Stimulated activated effector memory CD8-positive, alpha-beta T cell treated with anti-CD3 and anti-CD28 coated beads, Interleukin-12 subunit alpha, Interleukin-12 subunit beta, amount 100 ng/mL, for 72 hours (primary cell): ENCODE data around the gene SERPINA3.

Source experiments
- ATAC-seq: fragments of 150-1000 bp; cut with Tn5 transposase; 2 replicates; pipeline ENCODE4 v1.10.0; 2021
- DNase-seq, 2 donors: peaks; one replicate each; pipeline ENCODE4 v3.0.0; 2021 to 2022; ENCODE audit warnings: low spot score in 2 of 2
- H3K27ac Mint-ChIP-seq: one replicate; pipeline ENCODE4 v1.8.0; 2022; ENCODE audit warnings: mild to moderate bottlenecking, mixed read lengths
- H3K36me3 Mint-ChIP-seq: one replicate; pipeline ENCODE4 v1.8.0; 2022; ENCODE audit warnings: mild to moderate bottlenecking, mixed read lengths
- H3K4me1 Mint-ChIP-seq: one replicate; pipeline ENCODE4 v1.8.0; 2022; ENCODE audit warnings: mixed read lengths
- H3K4me3 Mint-ChIP-seq: one replicate; pipeline ENCODE4 v1.8.0; 2022; ENCODE audit warnings: mild to moderate bottlenecking, mixed read lengths
- H3K9me3 Mint-ChIP-seq: one replicate; pipeline ENCODE4 v1.8.0; 2022; ENCODE audit warnings: mixed read lengths

The SERPINA3 gene

DNA sequence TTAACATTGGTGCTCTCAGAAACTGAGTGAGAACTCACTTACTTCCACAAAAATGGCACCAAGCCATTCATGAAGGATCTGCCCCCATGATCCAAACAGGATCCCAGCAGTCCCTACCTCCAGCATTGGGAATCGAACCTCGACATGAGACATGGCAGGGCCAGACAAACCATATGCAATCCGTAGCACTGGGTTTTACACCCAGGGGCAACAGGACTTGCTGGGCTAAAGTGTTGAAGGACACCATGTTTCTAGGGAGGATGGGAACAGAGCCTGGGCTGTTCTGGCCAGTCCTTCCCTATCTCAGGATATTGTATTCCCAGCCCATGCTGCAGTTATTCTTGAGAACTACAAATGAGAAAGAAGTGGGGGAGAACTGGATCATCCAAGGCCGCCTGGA, 36.6 kb downstream of the SERPINA3 start:
- ATAC-seq = no peak
- no peak for DNase-seq
- no peaks in the 10 kb centered on the region for H3K4me1 Mint-ChIP-seq
- no peaks in the 10 kb centered on the region for H3K9me3 Mint-ChIP-seq
- no peak overlapping the region for H3K27ac Mint-ChIP-seq
- H3K36me3 Mint-ChIP-seq = no peaks in the 10 kb centered on the region
- H3K4me3 Mint-ChIP-seq = no peak overlapping the region

DNA sequence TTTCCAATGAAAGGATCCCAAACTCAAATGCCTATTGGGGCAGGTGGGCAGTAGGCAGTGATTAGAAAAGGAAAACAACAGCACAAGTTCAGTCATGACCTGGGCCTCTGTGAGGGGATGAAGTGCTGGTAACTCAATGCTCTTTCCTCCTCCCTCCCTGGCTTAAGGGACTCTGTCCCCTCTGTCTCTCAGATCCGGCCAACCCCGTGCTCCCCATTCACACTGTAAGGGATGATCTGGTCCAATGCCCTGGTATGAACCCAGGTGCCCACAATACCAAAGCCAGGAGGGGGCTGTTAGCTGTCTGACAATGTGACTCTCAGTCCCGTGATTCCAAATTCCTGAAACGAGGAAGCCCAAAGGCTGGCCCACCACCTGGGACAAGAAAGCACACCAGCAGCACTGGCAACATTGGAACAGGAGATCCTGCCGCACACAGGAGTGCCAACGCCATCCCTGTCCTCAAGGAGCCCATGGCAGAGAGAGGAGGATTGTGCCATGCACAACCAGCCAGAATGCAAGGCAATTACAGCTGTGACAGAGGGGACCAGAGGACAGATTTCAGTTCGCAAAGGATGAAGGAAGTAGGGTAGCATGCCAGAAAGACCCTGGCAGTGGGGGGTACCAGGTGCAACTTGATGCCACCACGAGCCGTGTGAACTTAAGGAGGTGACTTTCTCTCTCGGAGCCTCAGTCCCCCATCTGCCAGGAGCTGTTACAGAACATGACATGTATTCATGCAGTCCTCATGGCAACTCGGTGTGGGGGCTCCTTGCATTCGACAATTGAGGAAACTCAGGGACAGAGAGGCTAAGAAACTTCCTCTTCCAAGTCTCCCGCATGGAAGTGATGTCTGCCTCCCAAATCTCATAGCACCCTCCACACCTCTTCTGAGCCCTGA, 37.6 kb downstream of the SERPINA3 start:
- Mint-ChIP-seq H3K9me3 (no peaks in the 10 kb centered on the region), H3K36me3 (no peaks in the 10 kb centered on the region), H3K4me1 (no peaks in the 10 kb centered on the region), H3K4me3 (no peak overlapping the region), H3K27ac (no peak overlapping the region)
- DNase-seq (no peak), ATAC-seq (no peak)

DNA sequence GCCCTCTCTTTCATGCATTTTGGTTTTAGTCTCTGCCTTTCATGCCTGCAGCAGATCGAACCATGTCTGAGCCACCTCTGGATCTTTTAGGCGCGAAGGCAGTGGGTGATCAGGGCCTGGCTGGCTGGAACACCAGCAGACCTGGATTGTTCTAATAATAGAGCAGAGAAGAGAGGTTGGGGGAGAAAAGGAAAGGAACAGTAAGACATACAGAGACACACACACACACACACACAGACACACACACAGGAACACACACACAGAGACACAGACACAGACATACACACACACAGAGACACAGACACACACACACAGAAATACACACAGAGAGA, 38.2 kb downstream of the SERPINA3 start:
- no peak overlapping the region for H3K4me3 Mint-ChIP-seq
- H3K27ac Mint-ChIP-seq = no peak overlapping the region
- H3K4me1 Mint-ChIP-seq = no peaks in the 10 kb centered on the region
- no peak for DNase-seq
- ATAC-seq = no peak
- H3K36me3 Mint-ChIP-seq = no peaks in the 10 kb centered on the region
- no peaks in the 10 kb centered on the region for H3K9me3 Mint-ChIP-seq

DNA sequence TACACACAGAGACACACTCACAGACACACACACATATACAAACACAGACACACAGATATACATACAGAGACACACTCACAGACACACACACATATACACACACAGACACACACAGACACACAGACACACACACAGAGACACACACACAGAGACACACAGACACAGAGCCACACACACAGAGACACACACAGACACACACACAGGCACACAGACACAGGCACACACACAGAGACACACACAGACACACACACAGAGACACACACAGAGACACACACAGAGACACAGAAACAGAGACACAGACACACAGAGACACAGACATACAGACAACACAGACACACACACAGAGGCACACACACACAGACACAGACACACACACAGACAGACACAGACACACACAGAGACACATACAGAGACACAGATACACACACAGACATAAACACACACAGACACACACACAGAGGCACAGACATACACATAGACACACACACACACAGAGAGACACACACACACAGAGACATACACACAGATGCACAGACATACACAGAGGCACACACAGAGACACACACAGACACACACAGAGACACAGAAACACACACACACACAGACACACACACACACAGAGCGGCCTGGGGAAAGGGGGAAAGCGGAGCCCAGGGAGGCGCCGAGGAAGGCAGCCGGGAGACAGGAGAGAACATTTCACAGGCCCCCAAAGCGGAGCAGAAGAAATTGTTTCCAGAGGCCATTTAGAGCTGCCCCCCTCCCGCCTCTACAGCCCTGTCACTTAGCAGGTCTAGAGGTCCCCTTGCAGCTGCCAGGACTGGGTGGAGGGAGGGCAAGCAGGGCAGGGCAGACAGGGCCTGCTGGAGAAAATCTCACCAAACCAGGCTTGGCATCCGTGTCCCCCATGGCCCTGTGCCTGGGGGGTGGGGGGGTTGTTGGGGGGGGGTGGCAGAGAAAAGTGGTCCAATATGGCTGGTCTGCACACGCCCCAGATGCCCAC, 38.9 kb downstream of the SERPINA3 start:
- peak; percentile 19 for ATAC-seq

DNA sequence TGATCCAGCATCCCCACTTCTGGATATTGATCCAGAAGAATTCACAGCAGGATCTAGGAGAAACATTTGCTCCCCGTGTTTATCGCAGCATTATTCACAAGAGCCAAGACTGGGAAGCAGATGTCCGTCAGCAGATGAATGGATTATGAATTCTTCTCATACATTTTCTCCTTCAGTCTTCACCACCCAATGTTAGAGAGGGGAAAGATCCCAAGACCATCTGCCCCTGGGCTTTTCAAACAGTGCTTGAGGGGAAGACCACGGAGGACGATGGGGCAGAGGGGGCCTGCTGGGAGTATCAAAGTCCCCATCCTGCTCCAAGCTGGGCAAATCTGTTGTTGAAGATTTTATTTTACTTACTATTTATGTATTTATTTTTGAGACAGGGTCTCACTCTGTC, 41.1 kb downstream of the SERPINA3 start:
- H3K9me3 Mint-ChIP-seq = no peaks in the 10 kb centered on the region
- H3K4me3 Mint-ChIP-seq = no peak overlapping the region
- no peak for ATAC-seq
- no peak for DNase-seq
- H3K36me3 Mint-ChIP-seq = no peaks in the 10 kb centered on the region
- no peak overlapping the region for H3K27ac Mint-ChIP-seq
- no peaks in the 10 kb centered on the region for H3K4me1 Mint-ChIP-seq

More for the DNA sequence above, 38.9 kb downstream of the SERPINA3 start:
- no peaks in the 10 kb centered on the region for H3K36me3 Mint-ChIP-seq
- no peaks in the 10 kb centered on the region for H3K9me3 Mint-ChIP-seq
- no peak overlapping the region for H3K27ac Mint-ChIP-seq
- H3K4me3 Mint-ChIP-seq = no peak overlapping the region
- no peak for DNase-seq
- no peaks in the 10 kb centered on the region for H3K4me1 Mint-ChIP-seq

DNA sequence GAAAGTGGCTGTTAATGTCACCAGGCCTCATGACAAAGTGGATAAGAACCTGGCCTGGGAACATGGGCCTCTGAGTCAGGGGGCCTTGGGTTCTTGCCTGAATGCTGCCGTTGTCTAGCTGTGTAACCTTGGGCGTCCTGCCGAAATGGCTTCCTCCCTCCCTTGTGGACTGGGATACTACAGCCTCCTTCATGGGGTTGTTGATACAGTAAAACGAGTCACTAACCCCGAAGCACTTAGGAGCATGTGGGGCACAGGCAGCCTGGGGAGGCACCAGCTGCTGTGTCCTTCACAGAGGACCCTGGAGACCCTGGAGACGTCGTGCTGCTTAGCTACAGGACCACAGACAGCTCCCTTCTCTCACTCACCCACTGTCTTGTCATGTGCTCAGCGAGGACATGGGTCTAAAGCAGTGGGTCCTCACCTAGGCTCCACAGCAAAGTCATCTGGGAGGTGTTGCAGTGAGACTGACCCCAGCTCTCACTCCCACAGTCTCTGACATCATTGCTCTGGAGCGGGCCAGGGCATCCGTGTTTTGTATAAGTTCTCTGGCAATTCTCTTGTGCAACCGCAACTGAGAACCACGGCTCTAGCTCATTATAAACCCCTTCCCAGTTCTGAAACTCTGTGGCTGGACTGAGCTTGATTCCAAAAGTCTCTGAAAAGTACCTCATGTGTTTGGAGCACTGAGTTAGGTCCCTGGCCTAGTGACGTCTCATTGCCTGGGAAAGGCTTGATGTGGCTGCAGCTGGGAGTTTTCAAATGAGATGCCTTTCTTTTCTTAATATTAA, 42.1 kb downstream of the SERPINA3 start:
- no peak overlapping the region for H3K4me3 Mint-ChIP-seq
- no peaks in the 10 kb centered on the region for H3K4me1 Mint-ChIP-seq
- no peak for DNase-seq
- peak; percentile 42 for ATAC-seq
- no peaks in the 10 kb centered on the region for H3K9me3 Mint-ChIP-seq
- H3K36me3 Mint-ChIP-seq = no peaks in the 10 kb centered on the region
- H3K27ac Mint-ChIP-seq = no peak overlapping the region

DNA sequence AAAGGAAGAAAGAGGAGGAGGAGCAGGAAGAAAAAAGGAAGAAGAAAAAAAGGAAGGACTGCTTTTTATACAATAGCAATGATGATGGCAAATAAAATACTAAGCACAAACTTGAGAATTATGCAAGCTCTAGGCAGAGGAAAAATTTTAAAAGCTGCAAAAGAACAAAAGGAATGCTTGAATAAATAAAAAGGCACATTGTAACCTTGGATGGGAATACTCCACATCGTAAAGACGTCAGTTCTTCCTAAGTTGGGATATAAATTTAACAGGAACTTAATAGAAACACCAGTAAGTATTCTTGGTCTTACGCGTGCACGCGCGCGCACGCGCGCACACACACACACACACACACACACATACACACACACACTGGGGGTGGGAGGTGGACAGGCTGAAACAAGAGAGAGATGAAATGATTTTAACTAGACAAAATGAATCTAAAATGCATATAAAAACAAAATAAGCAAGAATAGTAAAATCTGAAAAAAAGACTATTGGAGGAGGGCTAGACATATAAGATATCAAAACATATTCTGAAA, 43.0 kb downstream of the SERPINA3 start:
- Mint-ChIP-seq H3K9me3 (no peaks in the 10 kb centered on the region), H3K36me3 (no peaks in the 10 kb centered on the region), H3K4me3 (no peak overlapping the region), H3K27ac (no peak overlapping the region), H3K4me1 (no peaks in the 10 kb centered on the region)
- DNase-seq = no peak
- no peak for ATAC-seq

DNA sequence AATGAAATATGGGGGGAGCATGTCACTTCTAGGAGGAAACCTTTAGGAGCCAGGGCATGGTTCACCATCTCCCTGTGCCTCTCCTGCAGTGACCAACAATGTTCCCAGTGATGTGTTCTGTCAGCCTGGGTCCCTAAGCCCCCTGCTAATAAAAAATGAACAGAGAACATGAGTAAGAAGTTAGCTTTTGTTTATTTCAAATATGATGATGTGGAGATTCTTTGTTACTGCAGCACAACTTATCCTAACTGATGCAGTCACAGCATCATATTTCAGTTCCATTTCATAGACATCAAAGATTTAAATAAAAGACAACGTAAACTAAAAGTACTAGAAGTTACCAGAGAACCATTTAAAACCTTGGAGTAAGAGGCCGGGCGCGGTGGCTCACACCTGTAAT, 43.9 kb downstream of the SERPINA3 start:
- Mint-ChIP-seq H3K36me3 (no peaks in the 10 kb centered on the region), H3K4me1 (no peaks in the 10 kb centered on the region), H3K4me3 (no peak overlapping the region)

DNA sequence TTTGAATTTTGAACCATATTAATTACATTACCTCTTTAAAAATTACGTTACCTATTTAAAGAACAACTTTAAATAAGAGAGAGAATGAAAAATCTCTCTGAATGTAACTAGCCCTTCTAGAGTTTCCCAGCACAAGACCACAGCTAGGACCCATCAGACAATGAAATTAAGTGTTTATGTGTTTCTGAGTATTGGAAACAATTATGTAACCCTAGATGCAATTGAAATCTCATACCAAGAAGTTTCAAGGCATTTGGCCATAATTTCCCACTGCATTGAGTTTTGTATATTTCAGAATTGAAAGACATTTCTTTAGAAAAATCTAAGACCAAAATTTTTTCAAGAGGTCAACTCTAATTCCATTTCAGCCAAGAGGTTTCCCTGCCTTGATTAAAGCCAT, 47.1 kb downstream of the SERPINA3 start:
- H3K4me1 Mint-ChIP-seq = peaks cover 5% of the 10 kb centered on the region
- no peak for ATAC-seq
- no peak overlapping the region for H3K4me3 Mint-ChIP-seq
- DNase-seq = no peak
- peaks cover 3% of the 10 kb centered on the region for H3K9me3 Mint-ChIP-seq
- H3K36me3 Mint-ChIP-seq = no peaks in the 10 kb centered on the region
- no peak overlapping the region for H3K27ac Mint-ChIP-seq

More for the DNA sequence above, 43.9 kb downstream of the SERPINA3 start:
- Mint-ChIP-seq H3K9me3 (no peaks in the 10 kb centered on the region), H3K27ac (no peak overlapping the region)
- DNase-seq (no peak), ATAC-seq (no peak)

DNA sequence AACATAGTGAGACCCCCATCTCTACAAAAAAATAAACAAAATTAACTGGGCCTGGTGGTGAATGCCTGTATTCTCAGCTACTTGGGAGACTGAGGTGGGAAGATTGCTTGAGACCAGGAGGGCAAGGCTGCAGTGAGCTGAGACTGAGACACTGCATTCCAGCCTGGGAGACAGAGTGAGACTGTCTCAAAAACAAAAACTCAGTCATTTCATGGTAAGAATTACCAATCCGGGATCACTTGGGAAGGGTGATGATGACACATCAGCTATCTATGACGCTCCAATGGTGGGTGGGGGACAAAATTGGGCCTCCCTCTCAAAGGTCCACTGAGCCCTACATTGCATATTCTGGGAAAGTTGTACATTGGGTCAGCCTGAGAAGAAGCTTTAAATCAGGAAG, 47.7 kb downstream of the SERPINA3 start:
- no peak overlapping the region for H3K4me3 Mint-ChIP-seq
- no peak overlapping the region for H3K27ac Mint-ChIP-seq
- ATAC-seq (no peak), DNase-seq (no peak)
- H3K36me3 Mint-ChIP-seq = no peaks in the 10 kb centered on the region
- H3K9me3 Mint-ChIP-seq = peaks cover 3% of the 10 kb centered on the region
- peaks cover 5% of the 10 kb centered on the region for H3K4me1 Mint-ChIP-seq

DNA sequence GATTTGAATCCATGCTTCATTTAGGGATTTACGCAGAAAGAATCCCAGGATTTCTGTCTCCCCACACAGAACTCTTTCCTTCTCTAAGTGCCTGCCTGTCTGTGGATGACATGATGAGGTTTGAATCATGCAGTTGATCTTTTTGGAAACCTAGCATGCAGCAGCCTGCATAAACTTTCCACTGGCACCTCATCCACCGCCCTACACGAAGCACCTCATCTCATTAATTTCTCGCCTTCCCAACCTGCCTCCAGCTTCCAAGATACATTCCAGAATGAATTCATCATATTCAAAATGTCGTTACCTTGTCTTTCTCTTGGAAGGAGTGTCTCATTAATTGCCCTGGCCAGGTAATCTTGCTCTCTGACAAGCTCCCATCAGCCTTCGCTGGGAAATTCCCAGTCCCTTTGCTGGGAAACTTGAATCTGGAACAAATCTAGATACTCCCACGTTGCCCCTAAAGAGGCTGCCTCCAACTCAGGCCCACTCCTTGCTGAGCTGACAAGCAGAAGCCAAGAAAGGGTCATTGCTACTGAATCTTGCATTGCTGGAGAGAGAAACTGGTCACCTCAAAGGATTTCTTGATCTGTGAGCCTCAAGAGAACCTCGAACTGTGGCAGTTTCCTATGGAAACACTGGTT, 48.2 kb downstream of the SERPINA3 start:
- Mint-ChIP-seq H3K4me3 (no peak overlapping the region), H3K36me3 (no peaks in the 10 kb centered on the region), H3K27ac (no peak overlapping the region), H3K4me1 (peaks cover 5% of the 10 kb centered on the region), H3K9me3 (peaks cover 3% of the 10 kb centered on the region)
- ATAC-seq (no peak), DNase-seq (no peak)

DNA sequence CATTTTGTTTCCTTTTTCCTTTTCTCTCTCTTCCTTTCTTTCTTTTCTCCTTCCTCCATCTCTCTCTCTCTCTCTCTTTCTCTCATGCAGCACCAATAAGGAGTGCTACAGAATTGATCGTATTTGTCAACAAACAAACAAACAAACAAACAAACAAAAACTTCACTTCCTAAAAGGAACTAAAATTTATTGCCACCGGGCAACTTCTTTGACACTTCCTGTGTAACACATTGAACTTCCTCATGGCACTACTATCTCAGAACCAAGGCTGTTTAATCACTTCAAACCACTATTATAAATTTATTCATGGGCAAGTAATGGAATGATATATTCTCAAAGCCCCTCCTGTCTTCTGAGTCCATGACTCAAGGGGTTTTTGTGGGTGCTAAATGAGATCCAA, 51.3 kb downstream of the SERPINA3 start:
- Mint-ChIP-seq H3K4me1 (peaks cover 5% of the 10 kb centered on the region), H3K27ac (no peak overlapping the region), H3K36me3 (no peaks in the 10 kb centered on the region), H3K4me3 (no peak overlapping the region), H3K9me3 (peaks cover 3% of the 10 kb centered on the region)
- ATAC-seq (no peak), DNase-seq (no peak)

DNA sequence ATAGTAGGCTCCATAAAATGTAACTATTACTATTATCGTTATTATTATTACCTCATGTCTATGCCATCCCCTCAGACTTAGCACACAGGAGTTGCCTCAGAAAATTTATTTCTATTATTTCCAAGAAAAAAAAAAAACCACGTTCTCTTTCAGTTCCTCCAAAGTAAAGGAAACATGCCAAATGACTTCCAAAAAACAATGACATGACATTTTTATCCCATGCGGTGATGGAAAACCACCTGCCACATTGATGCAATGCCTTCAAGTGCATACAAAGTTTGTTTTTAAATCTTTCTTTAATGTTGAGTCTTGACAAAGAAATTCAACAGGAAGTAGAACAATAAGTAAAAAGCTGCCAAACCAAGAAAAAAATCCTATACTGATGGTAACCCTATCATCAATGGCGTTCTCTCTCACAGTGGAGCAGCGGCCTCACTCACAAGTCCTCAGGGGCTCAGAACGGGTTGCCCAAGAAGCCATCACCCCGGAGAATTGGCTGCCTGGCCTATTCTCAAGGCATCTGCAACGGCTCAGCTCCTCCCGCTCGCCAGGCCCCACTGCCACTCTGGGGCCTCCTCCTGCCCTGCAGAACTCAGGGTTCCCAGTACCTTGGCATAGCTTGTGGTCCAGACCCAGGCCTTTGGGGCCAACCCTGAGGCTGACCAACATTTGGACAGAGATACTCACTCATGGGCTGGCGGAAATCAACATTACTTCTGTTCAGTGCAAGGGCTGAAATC, 51.9 kb downstream of the SERPINA3 start:
- no peak for DNase-seq
- Mint-ChIP-seq H3K9me3 (peaks cover 3% of the 10 kb centered on the region), H3K4me1 (peaks cover 5% of the 10 kb centered on the region), H3K36me3 (no peaks in the 10 kb centered on the region), H3K4me3 (no peak overlapping the region), H3K27ac (no peak overlapping the region)
- no peak for ATAC-seq

- no peaks in the 10 kb centered on the region for H3K36me3 Mint-ChIP-seq
- ATAC-seq = no peak
- H3K4me3 Mint-ChIP-seq = no peak overlapping the region
- no peak overlapping the region for H3K27ac Mint-ChIP-seq
- peaks cover 5% of the 10 kb centered on the region for H3K4me1 Mint-ChIP-seq
- no peak for DNase-seq
- H3K9me3 Mint-ChIP-seq = peaks cover 3% of the 10 kb centered on the region
These were observed 52.9 kb downstream of the SERPINA3 start for GRCh38 chr14:94665121-94665520.
